NCI-H1436 treated with DMSO at 0.1 percent for 48 hours (cell line): ENCODE measurements around the gene GATAD1.
"Not testable (repeated sequence)": the region's sequence is repeated elsewhere in the genome, so short reads cannot be mapped to it uniquely, and the experiment has no call there.

ENCODE experiments used
- DNase-seq: peaks from one replicate; lab custom pipeline; 2025; lab: John Stamatoyannopoulos, UW

The GATAD1 gene

DNA sequence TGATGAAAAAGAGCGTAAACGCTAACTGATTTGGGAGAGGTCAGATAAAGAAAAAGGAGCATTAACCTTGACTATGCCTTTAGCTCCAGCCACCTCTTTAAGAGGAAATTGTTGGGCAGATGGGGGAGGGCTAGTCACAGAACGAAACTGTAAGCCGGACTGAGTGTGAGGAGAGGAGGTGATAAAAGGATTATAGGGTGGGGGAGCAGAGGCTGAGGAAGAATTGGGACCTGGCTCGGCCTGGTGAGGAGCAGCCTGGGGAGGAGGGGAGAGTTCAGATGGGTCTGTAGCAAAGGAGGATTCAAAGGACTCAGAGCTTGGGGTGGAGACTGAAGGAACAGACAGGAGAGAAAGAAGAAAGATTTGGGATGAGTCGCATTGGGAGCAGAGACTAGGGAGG is 36.3 kb downstream of the GATAD1 start:
- DNase-seq: not testable (repeated sequence)

- not testable (repeated sequence) for DNase-seq
Observed at GRCh38 chr7:92484226-92484625, 36.9 kb downstream of the GATAD1 start.

DNA sequence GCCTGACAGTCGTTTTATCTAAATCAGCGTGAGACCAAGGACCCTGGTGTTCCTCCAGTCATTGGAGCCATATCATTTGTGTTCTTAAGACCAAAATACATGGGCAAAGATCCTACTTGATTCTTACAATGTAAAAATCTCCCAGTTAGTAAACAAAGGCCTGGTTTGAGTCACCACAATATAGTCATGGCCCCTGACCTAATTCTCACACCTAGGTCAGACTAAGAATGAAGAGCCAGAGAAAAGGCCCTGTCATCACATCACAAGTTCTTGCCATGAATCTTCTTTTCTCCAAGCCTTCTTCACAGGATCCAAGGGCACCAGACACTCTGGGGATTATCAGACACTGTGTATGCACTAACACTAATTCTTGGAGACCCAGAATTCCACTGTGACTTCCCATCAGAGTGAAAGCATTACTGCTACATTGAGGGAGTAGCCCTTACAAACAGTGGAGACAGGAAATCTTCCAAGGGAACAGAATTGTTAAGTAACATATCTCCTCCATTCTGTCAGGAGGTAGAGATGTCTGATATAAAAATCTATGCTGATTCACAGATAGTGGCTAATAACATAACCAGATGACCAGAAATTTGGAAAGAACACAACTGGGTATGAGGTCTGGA is 38.1 kb downstream of the GATAD1 start:
- DNase-seq: no peak

GRCh38 chr7:92485974-92486373 is 38.7 kb downstream of the GATAD1 start:
- no peak for DNase-seq

DNA sequence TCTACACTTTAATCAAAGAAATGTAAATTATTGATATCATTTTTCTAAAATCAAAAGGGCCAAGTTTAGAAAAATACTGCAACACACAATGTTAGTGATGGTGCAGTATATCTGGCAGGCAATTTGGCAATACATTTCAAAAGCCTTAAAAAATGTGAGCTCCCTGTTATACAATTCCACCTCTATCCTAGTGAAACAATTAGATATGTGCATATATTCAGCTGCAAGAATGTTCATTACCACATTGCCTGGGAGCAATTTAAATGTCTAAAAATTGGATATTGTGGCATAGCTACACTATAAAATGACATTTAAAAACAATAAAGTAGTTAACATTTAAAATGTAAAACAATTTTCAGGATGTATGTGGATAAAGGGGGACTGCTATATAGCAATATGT is 40.5 kb downstream of the GATAD1 start:
- no peak for DNase-seq

- DNase-seq: no peak
Observed at GRCh38 chr7:92489634-92490033, 42.4 kb downstream of the GATAD1 start.

GRCh38 chr7:92496876-92497275 is 49.6 kb downstream of the GATAD1 start:
- DNase-seq: no peak

DNA sequence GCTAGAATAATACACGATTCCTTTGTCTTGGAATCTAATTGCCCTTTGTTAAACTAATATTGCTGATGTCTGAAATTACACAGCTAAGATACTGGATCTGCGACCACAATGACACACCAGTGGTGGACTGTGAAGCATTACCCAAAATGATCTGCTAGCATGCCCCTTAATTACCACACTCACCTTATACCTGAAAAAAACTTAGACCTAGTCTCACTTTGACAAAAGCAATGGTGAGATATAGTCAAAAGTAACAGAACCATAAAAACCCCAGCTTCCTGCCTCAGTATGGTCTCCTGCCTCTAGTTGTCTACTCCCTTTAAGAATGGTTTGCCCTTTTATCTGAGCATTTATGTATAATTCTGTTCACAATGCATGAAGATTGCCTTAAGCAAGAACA is 51.3 kb downstream of the GATAD1 start:
- DNase-seq: no peak

DNA sequence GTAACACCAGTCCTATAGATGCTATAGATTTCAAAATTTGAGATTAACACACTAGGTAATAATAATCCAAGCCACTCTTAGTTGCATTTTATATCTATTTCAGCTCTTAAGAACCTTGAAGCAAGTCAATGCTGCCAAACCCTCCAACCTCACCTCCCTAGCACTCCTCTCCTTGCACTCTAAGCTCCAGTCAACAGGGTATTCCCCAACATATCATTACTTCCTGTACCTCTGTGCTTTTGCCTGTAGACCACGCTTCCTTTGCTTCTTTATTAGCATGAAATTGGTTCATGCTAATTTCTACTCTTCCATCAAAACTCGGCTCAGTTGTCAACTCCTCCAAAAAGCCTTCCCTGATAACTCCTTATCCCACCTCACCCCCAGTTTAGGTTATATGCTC is 56.5 kb downstream of the GATAD1 start:
- no peak for DNase-seq

- DNase-seq: no peak
Observed at GRCh38 chr7:92504563-92504962, 57.3 kb downstream of the GATAD1 start.

DNA sequence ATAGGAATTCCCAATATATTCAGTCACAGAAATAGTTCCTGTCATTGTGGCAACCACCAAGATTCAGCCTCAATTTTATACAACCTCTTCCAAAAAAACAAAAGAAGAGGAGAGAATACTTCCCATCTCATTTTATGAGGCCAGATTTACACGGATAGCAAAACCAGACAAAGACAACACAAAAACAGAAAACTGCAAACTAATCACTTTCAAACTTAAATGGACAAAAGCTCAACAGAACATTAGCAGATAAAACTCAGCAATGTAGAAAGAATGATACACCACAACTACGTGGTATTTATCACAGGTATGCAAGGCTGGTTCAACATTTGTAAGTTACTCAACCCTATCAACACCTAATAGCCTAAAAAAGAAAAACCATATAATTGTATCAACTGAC is 59.1 kb downstream of the GATAD1 start:
- DNase-seq: no peak

DNA sequence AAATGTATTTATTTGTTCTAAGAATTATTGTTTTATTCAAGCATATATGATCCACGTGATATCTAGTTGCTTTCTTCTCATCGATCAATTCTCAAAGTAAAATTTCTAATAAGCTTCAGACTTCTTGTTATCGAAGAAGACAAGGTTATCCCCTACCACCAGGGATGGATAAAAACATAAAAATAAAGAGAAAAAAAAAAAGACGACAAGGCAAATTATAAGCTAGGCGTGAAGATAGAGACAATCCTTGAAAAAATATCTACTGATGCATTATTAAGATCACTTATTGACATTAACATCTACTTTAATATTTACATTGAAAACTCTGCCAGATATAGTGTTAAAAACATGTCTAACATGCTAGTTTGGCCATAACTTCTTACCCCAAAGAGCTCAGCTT is 61.7 kb downstream of the GATAD1 start:
- no peak for DNase-seq
